Ectodermal cell (in vitro differentiated cells): ENCODE measurements around the gene GUCY1A1.

Experiments
- H3K27ac ChIP-seq: 2 replicates; pipeline ENCODE4 v1.7.0; 2013; ENCODE audit warnings: mild to moderate bottlenecking, low read depth, low read length; ENCODE audit not compliant: insufficient read depth, poor library complexity, severe bottlenecking
- H3K27me3 ChIP-seq: 2 replicates; pipeline ENCODE4 v1.7.0; 2013; ENCODE audit warnings: mild to moderate bottlenecking, low read length; ENCODE audit not compliant: insufficient read depth, control insufficient read depth, poor library complexity, severe bottlenecking
- H3K36me3 ChIP-seq: one replicate; pipeline ENCODE4 v1.7.0; 2013; ENCODE audit warnings: low read length; ENCODE audit not compliant: control insufficient read depth, insufficient read depth
- H3K4me1 ChIP-seq: one replicate; pipeline ENCODE4 v1.7.0; 2013; ENCODE audit warnings: low read length; ENCODE audit not compliant: control insufficient read depth, insufficient read depth
- H3K4me3 ChIP-seq: 2 replicates; pipeline ENCODE4 v1.7.0; 2013; ENCODE audit warnings: low read depth, low read length, control low read depth; ENCODE audit not compliant: insufficient read depth
- H3K9me3 ChIP-seq: 2 replicates; pipeline ENCODE4 v1.7.0; 2013; ENCODE audit warnings: mild to moderate bottlenecking, low read length, moderate library complexity; ENCODE audit not compliant: control insufficient read depth
- WGBS, 2 experiments: methylation state at CpG; one replicate each; pipeline ENCODE4 v1.1.7; 2013; ENCODE audit warnings: missing lambda C conversion rate in 2 of 2; 5-methylcytosine and 5-hydroxymethylcytosine counted together

GUCY1A1 gene

DNA sequence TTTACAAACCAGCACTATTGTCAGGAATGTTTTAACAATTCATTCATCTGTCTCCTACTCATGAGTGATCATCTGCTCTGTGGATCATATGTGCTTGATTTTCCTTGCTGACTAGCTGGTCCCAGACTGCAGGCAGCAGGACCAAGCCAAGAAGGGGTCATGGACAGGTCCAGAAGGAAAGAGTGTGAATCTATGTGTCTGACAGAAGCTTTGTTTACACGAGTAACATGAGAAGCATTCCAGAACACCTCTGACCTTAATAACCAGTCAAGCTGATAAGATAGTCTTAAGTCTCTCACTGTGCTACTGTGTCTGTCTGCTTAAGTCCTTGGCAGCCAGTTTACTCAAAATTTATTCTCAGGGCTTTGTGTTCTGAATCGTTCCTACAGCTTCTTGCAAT lies 39.0 kb downstream of the GUCY1A1 start:
- H3K27me3 ChIP-seq, result no peaks in the 10 kb centered on the region
- H3K4me1 ChIP-seq, result peaks cover 6% of the 10 kb centered on the region
- no peak overlapping the region for H3K4me3 ChIP-seq
- WGBS, 2 experiments, result 67 to 81% methylated on average over 2 of the region's 2 CpGs
- no peaks in the 10 kb centered on the region for H3K36me3 ChIP-seq
- H3K27ac ChIP-seq, result no peak overlapping the region
- no peaks in the 10 kb centered on the region for H3K9me3 ChIP-seq

DNA sequence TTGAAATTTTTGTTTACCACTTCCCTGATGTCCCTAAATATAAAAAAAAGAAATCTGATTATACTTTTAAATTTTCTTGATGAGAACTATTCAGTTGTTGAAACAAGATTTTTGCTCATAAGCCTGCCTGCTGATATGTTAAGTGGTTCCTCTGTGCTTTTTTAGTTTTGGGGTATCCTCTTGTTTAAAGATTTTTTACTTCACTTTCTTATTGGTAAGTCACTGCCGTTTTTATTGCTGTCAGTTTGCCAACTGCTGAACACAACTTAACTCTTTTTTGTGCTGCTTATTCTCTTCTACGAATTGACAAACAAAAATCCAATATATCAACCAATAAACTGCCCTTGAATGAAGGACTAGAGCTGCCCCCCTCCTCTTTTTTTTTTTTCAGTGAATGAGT lies 39.5 kb downstream of the GUCY1A1 start:
- WGBS, 2 experiments, result 47 to 50% methylated on average over 2 of the region's 2 CpGs
- Histone ChIP-seq H3K4me3 (no peak overlapping the region), H3K36me3 (no peaks in the 10 kb centered on the region), H3K27ac (no peak overlapping the region), H3K27me3 (no peaks in the 10 kb centered on the region), H3K4me1 (peaks cover 6% of the 10 kb centered on the region), H3K9me3 (no peaks in the 10 kb centered on the region)

DNA sequence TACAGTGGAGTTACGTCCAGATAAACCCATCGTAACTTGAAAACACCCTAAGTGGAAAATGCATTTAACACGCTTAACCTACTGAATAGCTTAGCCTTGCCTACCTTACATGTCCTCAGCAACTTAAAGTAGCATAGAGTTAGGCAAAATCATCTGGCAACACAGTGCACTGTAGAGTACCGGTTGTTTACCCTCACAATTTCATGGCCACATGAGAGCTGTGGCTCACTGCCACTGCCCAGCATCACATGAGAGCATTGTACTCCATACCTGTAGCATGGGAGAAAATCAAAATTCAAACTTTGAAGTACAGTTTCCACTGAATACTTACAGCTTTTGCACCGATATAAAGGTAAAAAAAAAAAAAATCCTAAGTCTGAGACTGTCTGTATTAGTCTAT lies 40.6 kb downstream of the GUCY1A1 start:
- no peaks in the 10 kb centered on the region for H3K27me3 ChIP-seq
- WGBS, 2 experiments, result 91 to 97% methylated on average over 4 to 5 of the region's 5 CpGs
- H3K9me3 ChIP-seq, result no peaks in the 10 kb centered on the region
- no peaks in the 10 kb centered on the region for H3K36me3 ChIP-seq
- H3K27ac ChIP-seq, result no peak overlapping the region
- no peak overlapping the region for H3K4me3 ChIP-seq
- H3K4me1 ChIP-seq, result peaks cover 6% of the 10 kb centered on the region

DNA sequence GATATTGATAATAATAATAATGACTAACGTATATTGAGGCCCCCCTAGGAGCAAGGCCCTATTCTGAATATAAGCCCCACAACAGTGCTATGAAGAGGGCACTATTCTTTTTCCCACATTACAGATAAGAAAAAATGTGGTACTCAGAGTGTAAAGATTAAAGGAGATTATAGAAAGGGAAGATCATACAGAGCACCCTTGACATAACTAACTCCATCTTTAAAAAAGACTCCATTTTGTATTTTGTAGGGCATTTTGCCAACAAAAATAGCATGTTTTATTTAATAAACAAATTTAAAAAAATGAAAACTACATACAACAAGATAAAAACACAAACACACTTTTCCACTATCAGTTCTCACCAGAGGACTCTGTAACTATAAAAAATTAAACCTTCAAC lies 42.1 kb downstream of the GUCY1A1 start:
- WGBS, 2 experiments, result 100% methylated on average over 1 of the region's 1 CpG; no CpG with 5 or more reads in 1 of the 2 experiments
- no peak overlapping the region for H3K27ac ChIP-seq
- no peak overlapping the region for H3K4me3 ChIP-seq
- no peaks in the 10 kb centered on the region for H3K27me3 ChIP-seq
- H3K36me3 ChIP-seq, result no peaks in the 10 kb centered on the region
- no peaks in the 10 kb centered on the region for H3K9me3 ChIP-seq
- H3K4me1 ChIP-seq, result peaks cover 6% of the 10 kb centered on the region

DNA sequence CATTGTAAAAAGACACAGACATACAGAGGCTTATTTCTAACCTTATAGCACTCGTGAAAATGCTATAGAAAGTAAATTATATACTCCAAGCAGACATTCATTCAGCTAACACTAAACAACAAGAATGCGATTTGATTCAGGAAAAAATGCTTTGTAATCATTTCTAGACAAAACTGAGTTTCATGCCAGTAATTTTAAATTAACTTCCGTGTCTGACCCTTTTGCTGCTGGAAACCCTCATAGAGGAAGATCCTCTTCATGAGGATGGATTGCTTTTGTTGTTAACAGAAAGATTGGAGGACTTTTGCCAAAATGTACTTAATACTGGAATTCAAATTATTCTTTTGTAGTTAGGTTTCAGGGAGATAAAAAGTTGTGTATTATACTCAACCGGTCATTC lies 43.3 kb downstream of the GUCY1A1 start:
- Histone ChIP-seq H3K36me3 (no peaks in the 10 kb centered on the region), H3K4me3 (no peak overlapping the region), H3K27me3 (no peaks in the 10 kb centered on the region), H3K27ac (no peak overlapping the region), H3K9me3 (no peaks in the 10 kb centered on the region), H3K4me1 (peaks cover 6% of the 10 kb centered on the region)
- 68 to 74% methylated on average over 4 of the region's 4 CpGs for WGBS, 2 experiments

DNA sequence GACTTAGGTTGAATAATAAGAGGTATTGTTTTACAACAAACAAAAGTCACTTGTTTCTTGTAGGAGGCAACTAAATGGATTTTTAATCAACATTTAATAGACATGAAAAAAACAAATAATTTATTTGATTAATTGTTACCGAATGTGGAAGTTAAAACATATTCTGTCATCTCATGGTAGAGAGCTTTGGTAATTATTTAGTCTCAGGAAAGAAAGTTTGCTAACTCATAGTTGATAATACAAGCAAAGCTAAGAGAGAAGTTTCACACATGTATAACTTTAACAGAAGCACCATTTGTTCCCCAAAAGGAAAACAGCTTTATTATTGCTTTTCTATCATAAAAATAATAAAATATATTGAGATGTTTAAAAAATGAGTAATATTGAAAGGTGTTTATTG lies 44.9 kb downstream of the GUCY1A1 start:
- Histone ChIP-seq H3K4me3 (no peak overlapping the region), H3K9me3 (no peaks in the 10 kb centered on the region), H3K27ac (no peak overlapping the region), H3K36me3 (no peaks in the 10 kb centered on the region), H3K4me1 (no peaks in the 10 kb centered on the region), H3K27me3 (no peaks in the 10 kb centered on the region)
- 100% methylated on average over 1 of the region's 1 CpG; no CpG with 5 or more reads in 1 of the 2 experiments for WGBS, 2 experiments

DNA sequence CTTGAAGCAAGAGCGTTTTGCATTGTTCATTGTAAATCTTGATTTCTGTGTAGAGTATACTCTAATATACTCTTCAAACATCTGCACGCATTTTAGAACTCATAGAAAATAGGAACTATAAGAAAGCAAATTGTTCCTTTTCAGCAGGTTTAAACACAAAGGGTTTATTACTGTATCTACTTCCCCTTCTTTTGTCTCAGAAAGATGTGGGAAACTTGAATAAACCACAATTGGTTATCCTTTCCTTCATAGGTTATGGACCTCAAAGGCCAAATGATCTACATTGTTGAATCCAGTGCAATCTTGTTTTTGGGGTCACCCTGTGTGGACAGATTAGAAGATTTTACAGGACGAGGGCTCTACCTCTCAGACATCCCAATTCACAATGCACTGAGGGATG lies 46.2 kb downstream of the GUCY1A1 start:
- 100% methylated on average over 2 to 3 of the region's 3 CpGs for WGBS, 2 experiments
- no peaks in the 10 kb centered on the region for H3K9me3 ChIP-seq

DNA sequence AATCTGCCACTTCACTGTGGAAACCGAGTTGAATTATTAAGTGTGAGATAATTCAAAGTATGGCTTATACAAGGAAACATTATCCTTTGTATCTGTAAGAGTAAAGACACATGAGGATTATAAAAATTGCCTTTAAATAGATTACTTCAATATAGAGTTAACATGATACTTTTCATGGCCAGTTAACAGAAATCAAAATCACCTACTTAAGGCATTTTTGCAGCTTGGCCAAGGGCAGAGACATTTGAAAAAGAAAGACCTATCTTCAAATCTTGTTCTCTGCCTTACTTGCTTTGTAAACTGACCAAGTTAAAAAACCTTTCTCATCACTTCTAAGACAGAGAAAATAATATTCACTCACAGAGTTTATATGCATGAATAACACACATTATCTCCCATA lies 47.3 kb downstream of the GUCY1A1 start:
- no peaks in the 10 kb centered on the region for H3K9me3 ChIP-seq
- no peaks in the 10 kb centered on the region for H3K4me1 ChIP-seq
- no peaks in the 10 kb centered on the region for H3K27me3 ChIP-seq
- no peaks in the 10 kb centered on the region for H3K36me3 ChIP-seq
- no peak overlapping the region for H3K27ac ChIP-seq
- WGBS, 2 experiments, result 78 to 90% methylated on average over 1 of the region's 1 CpG
- no peak overlapping the region for H3K4me3 ChIP-seq

More for the DNA sequence above, 46.2 kb downstream of the GUCY1A1 start:
- no peaks in the 10 kb centered on the region for H3K27me3 ChIP-seq
- no peaks in the 10 kb centered on the region for H3K36me3 ChIP-seq
- H3K27ac ChIP-seq, result no peak overlapping the region
- no peaks in the 10 kb centered on the region for H3K4me1 ChIP-seq
- no peak overlapping the region for H3K4me3 ChIP-seq

DNA sequence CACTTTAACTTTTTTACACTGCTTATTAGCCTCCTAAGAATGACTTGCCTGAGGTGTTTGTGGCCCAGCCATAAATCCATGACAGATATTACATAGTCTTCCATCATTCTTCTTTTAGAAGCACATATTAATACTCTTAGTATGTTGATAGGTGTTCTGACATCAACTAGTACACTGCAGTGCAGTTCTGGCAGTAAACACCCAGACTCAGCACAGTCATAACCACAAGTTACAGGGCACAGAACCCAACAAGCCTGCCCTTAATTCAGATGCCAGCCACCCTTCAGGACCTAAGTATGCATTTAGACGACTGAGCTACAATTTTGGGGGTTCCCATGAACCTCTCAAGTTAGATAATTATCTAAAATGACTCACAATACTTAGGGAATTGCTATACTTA lies 55.7 kb downstream of the GUCY1A1 start:
- Histone ChIP-seq H3K36me3 (no peaks in the 10 kb centered on the region), H3K4me1 (no peaks in the 10 kb centered on the region), H3K4me3 (no peak overlapping the region), H3K27ac (no peak overlapping the region), H3K9me3 (no peaks in the 10 kb centered on the region), H3K27me3 (no peaks in the 10 kb centered on the region)
- WGBS, 2 experiments, result 74 to 85% methylated on average over 1 of the region's 1 CpG

DNA sequence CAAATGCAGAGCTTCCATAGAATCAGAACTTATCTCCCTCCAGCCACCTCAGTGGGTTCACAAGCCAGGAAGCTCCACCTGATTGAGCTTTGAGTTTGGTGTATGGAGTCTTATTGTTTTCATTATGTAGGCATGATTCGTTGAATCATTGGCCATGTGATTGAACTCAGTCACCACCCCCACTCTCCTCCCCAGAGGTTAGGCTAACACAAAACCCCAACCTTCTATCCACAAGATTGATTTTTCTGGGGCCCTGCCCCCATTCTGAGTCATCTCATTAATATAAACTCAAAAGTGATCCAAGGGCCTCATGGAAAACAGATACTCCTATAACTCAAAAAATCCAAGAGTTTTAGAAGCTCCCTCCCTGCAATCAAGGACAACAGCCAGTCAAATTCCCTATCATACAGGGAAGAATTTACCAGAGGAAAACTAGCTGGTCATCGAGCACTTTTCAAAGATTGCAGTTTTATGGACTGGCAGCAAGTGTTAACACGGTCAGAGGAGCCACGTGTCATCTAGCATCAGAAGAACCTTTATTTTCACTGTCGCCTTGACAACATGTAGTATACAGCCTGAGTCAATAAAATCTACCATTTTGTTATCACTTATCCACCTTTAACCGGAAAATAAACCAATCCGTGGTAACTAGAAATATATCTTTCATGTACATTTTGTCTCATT lies 56.3 kb downstream of the GUCY1A1 start:
- no peak overlapping the region for H3K4me3 ChIP-seq
- H3K27me3 ChIP-seq, result no peaks in the 10 kb centered on the region
- H3K36me3 ChIP-seq, result no peaks in the 10 kb centered on the region
- no peaks in the 10 kb centered on the region for H3K9me3 ChIP-seq
- no peak overlapping the region for H3K27ac ChIP-seq
- H3K4me1 ChIP-seq, result no peaks in the 10 kb centered on the region
- 89 to 92% methylated on average over 6 to 7 of the region's 7 CpGs for WGBS, 2 experiments

DNA sequence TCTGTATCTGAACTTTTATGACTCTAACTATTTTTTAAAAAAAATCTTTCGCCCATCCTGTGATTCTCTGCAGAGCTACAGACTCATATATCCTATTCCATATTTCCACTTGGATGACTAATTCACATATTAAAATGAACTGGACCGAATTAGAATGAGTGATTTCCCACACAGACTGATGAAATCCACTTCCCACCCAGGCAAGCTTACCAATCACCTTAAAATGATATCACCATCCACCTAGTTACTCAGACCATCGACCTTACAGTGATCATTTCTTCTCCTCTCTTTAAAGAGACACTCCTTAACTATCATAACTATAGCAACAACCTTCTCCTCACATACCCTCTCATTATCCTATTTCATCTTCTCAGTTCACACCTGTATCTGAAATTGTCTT lies 58.1 kb downstream of the GUCY1A1 start:
- no peaks in the 10 kb centered on the region for H3K9me3 ChIP-seq
- WGBS, 2 experiments, result 60 to 62% methylated on average over 3 of the region's 3 CpGs
- H3K27me3 ChIP-seq, result no peaks in the 10 kb centered on the region
- no peak overlapping the region for H3K4me3 ChIP-seq
- H3K27ac ChIP-seq, result no peak overlapping the region
- H3K36me3 ChIP-seq, result no peaks in the 10 kb centered on the region
- H3K4me1 ChIP-seq, result no peaks in the 10 kb centered on the region
